Measurements from ENCODE around the gene SORBS2.

- TF ChIP-seq, protein P1, sequence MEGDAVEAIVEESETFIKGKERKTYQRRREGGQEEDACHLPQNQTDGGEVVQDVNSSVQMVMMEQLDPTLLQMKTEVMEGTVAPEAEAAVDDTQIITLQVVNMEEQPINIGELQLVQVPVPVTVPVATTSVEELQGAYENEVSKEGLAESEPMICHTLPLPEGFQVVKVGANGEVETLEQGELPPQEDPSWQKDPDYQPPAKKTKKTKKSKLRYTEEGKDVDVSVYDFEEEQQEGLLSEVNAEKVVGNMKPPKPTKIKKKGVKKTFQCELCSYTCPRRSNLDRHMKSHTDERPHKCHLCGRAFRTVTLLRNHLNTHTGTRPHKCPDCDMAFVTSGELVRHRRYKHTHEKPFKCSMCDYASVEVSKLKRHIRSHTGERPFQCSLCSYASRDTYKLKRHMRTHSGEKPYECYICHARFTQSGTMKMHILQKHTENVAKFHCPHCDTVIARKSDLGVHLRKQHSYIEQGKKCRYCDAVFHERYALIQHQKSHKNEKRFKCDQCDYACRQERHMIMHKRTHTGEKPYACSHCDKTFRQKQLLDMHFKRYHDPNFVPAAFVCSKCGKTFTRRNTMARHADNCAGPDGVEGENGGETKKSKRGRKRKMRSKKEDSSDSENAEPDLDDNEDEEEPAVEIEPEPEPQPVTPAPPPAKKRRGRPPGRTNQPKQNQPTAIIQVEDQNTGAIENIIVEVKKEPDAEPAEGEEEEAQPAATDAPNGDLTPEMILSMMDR (IDR thresholded peaks at IDR 0.05), result no peak
- TF ChIP-seq POLR2A (IDR thresholded peaks at IDR 0.05), result no peak
Observed at GRCh38 chr4:185683222-185683621, 128.8 kb downstream of the SORBS2 start.

All from thyroid gland (tissue), 4 donors.